Testis (tissue), 2 donors: ENCODE results near the gene ITGA1.

ENCODE experiments used
- POLR2A ChIP-seq: fragments of 450-650 bp; IDR thresholded peaks from one replicate; pipeline ENCODE4 v1.6.1; 2017; ENCODE audit warnings: antibody characterized with exemption, mild to moderate bottlenecking, moderate library complexity
- TF ChIP-seq, protein P1 (sequence below), 3 experiments: fragments of 450-650 bp in 2 of 3; fragments of 200-600 bp in 1 of 3; sonication (generic) in 1 of 3; IDR thresholded peaks; one replicate each; pipeline ENCODE4 v1.5.1; 2016 to 2019; ENCODE audit warnings: antibody characterized with exemption in 3 of 3, mild to moderate bottlenecking in 2 of 3, moderate library complexity in 1 of 3

GRCh38 chr5:52779213-52779612 lies 8.5 kb upstream of the ITGA1 start:
- TF ChIP-seq, protein P1, sequence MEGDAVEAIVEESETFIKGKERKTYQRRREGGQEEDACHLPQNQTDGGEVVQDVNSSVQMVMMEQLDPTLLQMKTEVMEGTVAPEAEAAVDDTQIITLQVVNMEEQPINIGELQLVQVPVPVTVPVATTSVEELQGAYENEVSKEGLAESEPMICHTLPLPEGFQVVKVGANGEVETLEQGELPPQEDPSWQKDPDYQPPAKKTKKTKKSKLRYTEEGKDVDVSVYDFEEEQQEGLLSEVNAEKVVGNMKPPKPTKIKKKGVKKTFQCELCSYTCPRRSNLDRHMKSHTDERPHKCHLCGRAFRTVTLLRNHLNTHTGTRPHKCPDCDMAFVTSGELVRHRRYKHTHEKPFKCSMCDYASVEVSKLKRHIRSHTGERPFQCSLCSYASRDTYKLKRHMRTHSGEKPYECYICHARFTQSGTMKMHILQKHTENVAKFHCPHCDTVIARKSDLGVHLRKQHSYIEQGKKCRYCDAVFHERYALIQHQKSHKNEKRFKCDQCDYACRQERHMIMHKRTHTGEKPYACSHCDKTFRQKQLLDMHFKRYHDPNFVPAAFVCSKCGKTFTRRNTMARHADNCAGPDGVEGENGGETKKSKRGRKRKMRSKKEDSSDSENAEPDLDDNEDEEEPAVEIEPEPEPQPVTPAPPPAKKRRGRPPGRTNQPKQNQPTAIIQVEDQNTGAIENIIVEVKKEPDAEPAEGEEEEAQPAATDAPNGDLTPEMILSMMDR (IDR thresholded peaks at IDR 0.05) = no peak
- TF ChIP-seq POLR2A = no peak
